GM19438 (cell line): ENCODE measurements around the gene MFAP4.

Experiments
- ATAC-seq: cut with Tn5 transposase; IDR thresholded peaks from one replicate; pipeline ENCODE4 v1.9.1; 2021; ENCODE audit warnings: low read depth; ENCODE audit not compliant: unreplicated experiment

Gene MFAP4

DNA sequence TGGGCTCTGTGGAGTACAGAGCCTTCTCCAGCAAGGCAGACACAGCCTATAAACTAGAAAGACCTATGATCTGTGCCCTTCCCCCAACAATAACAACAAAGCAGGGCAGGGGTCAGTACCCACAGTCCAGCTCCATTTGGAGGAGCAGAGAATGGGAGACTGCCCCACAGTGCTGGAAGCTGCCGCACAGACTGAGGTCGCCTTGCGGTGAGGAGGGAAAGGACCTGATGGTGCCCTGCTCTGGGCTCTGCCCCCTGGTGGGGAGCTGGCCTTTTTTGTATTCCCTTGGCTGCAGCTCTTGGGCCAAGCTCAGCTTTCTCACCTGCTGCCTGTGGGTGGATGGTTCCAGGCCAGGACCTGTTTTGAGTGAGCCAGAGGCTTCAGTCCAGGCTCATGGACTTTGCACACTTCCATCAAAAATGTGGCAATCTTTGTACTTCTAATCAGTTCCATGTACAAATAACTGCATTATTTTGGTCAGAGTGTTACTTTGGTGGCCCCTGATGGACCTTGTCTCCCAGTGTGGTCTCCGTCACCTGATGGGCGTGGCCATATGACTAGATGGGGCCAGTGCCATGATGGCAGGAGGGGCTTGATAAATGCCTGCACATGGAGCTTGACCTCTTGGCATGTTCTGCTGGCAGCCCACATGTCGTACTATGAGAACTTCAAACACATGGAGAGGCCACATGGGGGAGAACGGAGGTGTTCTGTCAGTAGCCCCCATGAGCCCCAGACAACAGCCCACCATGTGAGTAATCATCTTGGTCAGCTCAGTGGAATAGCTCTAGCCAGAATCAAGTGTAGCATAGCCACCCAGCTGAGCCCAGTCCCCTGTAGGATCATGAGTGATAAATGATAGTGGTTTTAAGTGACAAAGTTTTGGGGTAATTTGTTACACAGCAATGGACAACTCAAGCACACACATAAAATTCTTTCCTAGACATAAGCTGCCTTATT lies 48.7 kb downstream of the MFAP4 start:
- ATAC-seq = no peak

DNA sequence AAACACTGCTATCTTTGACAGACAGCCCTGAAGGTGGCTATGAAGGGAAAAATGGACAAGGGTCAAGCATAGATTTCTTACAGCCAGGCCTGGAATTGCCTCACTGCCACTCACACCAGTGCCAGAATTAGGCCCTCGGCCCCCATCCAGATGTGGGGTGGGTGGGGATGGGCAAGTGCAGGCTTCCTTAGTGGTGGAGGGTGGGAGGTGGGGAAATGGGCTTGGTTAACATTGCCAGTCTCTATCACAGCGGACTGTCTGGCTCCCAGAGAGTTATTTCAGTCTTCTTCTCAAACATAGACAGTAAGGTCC lies 49.3 kb downstream of the MFAP4 start:
- ATAC-seq = no peak

DNA sequence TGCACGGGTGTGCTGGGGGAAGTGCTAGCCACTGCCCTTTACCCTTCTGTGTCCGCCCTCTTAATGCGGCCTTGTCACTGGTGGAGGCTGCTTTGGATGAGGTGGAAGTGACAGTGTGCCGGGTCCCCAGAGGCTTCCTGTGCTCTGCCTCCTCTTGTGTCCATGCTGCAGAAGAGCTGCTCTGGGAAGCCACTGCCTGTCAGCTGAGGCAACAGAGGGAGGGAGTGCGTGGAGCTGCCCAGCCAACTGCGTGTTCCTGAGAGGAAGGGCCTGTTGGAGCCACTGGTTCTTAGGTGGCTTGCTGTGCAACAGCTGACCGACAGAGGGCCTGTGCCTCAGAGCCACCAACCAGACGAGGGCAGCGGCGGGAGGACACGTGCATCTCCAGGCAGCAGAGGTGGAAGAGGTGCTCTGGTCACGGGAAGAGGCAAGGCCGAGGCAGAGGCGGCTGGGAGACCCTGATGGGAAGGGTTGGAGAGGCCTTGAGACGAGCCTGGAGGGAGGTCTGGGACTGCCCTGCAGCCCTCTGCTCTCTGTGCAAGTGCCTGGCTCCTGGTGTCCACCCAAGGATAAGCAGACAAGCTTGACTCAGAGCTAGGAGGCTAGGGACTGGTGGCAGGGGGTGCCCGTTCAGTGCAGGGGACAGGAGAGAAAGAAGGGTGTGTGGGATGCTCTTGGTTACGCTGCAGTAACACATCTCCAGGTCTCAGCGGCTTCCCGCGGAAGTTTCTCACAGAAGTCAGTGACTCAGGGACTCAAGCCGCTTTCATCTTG lies 49.9 kb downstream of the MFAP4 start:
- no peak for ATAC-seq

DNA sequence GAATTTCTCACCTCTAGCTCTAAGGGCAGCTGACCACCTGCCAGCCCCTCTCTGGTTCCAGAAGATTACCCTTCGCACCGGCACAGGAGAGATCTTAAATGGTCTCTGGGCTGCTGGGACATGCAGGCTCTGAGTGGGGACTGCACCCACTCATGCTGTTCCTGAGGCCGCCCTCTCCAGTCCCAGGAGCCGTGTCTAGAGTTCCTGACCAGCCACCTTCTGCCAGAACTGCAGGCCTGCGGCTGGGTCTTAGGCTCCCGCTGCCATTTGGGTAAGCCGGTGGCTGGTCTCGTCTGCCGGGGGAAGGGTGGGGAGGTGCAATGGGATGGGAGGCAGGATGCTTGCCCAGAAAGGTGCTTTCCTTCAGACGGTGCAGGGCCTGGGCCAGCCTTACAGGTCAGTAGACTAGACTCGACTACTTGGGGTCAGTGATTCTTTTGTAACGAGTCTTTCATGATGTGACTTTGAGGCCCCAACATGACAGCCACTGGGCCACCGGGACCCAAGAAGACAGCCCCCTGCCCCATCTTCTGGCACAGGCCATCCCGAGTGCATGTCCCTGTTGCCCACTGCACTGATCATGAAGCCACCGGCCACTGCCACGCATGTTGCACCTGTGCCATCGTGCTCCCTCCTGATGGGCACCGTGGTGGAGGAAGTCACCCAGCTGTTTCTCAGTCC lies 50.9 kb downstream of the MFAP4 start:
- ATAC-seq = no peak

DNA sequence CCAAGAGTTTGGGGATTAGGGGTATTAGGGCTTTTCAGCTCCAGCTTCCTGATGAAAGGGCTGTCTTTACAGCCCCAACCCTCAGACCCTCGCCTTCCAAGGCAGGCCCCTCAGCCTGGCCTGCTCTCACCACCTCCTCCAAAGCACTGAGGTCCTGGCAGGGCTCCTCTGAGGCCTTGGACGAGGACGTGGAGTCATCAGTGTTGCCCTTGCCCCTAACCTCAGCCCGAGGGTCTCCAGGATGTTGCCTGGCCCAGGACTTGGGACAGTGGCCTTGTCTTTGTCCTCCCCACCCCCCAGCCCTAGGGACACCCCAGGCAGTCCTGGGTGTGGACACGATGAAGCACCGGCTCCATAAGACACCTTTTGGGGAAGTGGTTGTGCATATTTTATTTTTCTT lies 52.7 kb downstream of the MFAP4 start:
- no peak for ATAC-seq

DNA sequence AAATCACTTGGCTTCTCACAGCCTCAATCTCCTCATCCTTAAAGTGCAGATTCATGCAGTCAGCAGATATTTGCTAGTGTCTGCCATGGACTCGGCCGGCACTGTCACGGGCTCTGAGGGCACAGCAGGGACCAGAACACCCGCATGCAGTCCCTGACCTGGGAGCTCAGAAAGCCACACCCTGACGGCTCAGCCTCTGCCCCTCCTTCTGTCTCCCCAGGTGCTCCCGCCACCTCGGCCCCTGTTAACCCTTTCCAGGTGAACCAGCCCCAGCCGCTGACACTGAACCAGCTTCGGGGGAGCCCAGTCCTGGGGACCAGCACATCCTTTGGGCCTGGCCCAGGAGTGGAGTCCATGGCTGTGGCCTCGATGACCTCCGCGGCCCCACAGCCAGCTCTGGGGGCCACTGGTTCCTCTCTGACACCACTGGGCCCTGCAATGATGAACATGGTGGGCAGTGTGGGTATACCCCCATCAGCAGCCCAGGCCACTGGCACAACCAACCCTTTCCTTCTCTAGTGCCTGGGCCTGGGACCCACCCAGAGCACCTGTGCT lies 53.2 kb downstream of the MFAP4 start:
- ATAC-seq = no peak
